Neural cell (in vitro differentiated cells): ENCODE data around the gene C19orf67. TPM values are rescaled to one million over a fixed set of nuclear protein-coding genes. Genes with fewer than 3 reads are reported as not detected.

ENCODE experiments used
- H2AFZ ChIP-seq: fragments of 200-600, 300-800 bp; sonication (generic), shearing (Covaris generic); 2 replicates; pipeline ENCODE4 v1.6.0; 2014; ENCODE audit warnings: low read depth, mild to moderate bottlenecking, antibody characterized with exemption, low read length, moderate library complexity
- H3F3A ChIP-seq: fragments of 200-600 bp; shearing (Covaris generic); 2 replicates; pipeline ENCODE4 v1.6.1; 2016; ENCODE audit warnings: mild to moderate bottlenecking, moderate library complexity, mixed read lengths, antibody characterized with exemption, low read length; ENCODE audit not compliant: insufficient read depth, poor library complexity, severe bottlenecking
- H3K27ac ChIP-seq: fragments of 200-600, 300-800 bp; sonication (generic), shearing (Covaris generic); 2 replicates; pipeline ENCODE4 v1.5.1; 2014; ENCODE audit warnings: mild to moderate bottlenecking, low read length, moderate library complexity
- H3K27me3 ChIP-seq: fragments of 300-800, 200-600 bp; sonication (generic), shearing (Covaris generic); 2 replicates; pipeline ENCODE4 v1.6.0; 2014; ENCODE audit warnings: mild to moderate bottlenecking, low read depth, low read length, moderate library complexity; ENCODE audit not compliant: insufficient read depth
- H3K36me3 ChIP-seq: fragments of 300-800, 200-600 bp; sonication (generic), shearing (Covaris generic); 2 replicates; pipeline ENCODE4 v1.5.1; 2014; ENCODE audit warnings: mild to moderate bottlenecking, antibody characterized with exemption, low read length, moderate library complexity; ENCODE audit not compliant: insufficient read depth
- H3K4me2 ChIP-seq: fragments of 300-800, 200-600 bp; sonication (generic), shearing (Covaris generic); 2 replicates; pipeline ENCODE4 v1.6.0; 2014; ENCODE audit warnings: mild to moderate bottlenecking, low read length
- H3K4me3 ChIP-seq: fragments of 300-800, 200-600 bp; sonication (generic), shearing (Covaris generic); 2 replicates; pipeline ENCODE4 v1.5.1; 2014; ENCODE audit warnings: mild to moderate bottlenecking, low read length, moderate library complexity
- H3K79me2 ChIP-seq: fragments of 200-600 bp; shearing (Covaris generic); replicated peaks from 2 replicates; pipeline ENCODE4 v1.6.0; 2014; ENCODE audit warnings: mild to moderate bottlenecking, low read length, moderate library complexity; ENCODE audit not compliant: insufficient read depth
- H3K9ac ChIP-seq: fragments of 300-800, 200-600 bp; sonication (generic), shearing (Covaris generic); 2 replicates; pipeline ENCODE4 v1.6.1; 2016; ENCODE audit warnings: mild to moderate bottlenecking, low read length, mixed read lengths
- H3K9me2 ChIP-seq: fragments of 200-600 bp; shearing (Covaris generic); 2 replicates; pipeline ENCODE4 v1.6.1; 2016; ENCODE audit warnings: mild to moderate bottlenecking, low read length, mixed read lengths; ENCODE audit not compliant: insufficient read depth
- H3K9me3 ChIP-seq: fragments of 200-600, 300-800 bp; sonication (generic), shearing (Covaris generic); 2 replicates; pipeline ENCODE4 v1.6.1; 2016; ENCODE audit warnings: mild to moderate bottlenecking, mixed run types, low read length, moderate library complexity, mixed read lengths
- H4K20me1 ChIP-seq: fragments of 200-600 bp; shearing (Covaris generic); 2 replicates; pipeline ENCODE4 v1.6.1; 2016; ENCODE audit warnings: mild to moderate bottlenecking, mixed run types; ENCODE audit not compliant: insufficient read depth
- CTCF ChIP-seq: fragments of 450-650 bp; IDR thresholded peaks from 2 replicates; pipeline ENCODE4 v1.5.1; 2014; ENCODE audit warnings: antibody characterized with exemption, mild to moderate bottlenecking, moderate library complexity; ENCODE audit not compliant: poor library complexity, severe bottlenecking
- EP300 ChIP-seq: fragments of 450-650 bp; conservative IDR thresholded peaks from 2 replicates; pipeline ENCODE4 v1.6.1; 2014; ENCODE audit warnings: antibody characterized with exemption, mild to moderate bottlenecking, moderate library complexity; ENCODE audit not compliant: poor library complexity, severe bottlenecking
- EZH2 ChIP-seq: fragments of 200-600, 300-800 bp; shearing (Covaris generic), sonication (generic); IDR thresholded peaks from 2 replicates; pipeline ENCODE4 v1.6.1; 2014; ENCODE audit warnings: antibody characterized with exemption, low read length, borderline replicate concordance, mild to moderate bottlenecking; ENCODE audit not compliant: insufficient read depth, poor library complexity, severe bottlenecking
- MXI1 ChIP-seq: fragments of 450-650 bp; conservative IDR thresholded peaks from 2 replicates; pipeline ENCODE4 v1.6.1; 2014; ENCODE audit warnings: antibody characterized with exemption, mild to moderate bottlenecking; ENCODE audit not compliant: poor library complexity, severe bottlenecking
- POLR2AphosphoS5 ChIP-seq: IDR thresholded peaks from 2 replicates; pipeline ENCODE4 v1.6.1; 2012
- RAD21 ChIP-seq: fragments of 450-650 bp; conservative IDR thresholded peaks from 2 replicates; pipeline ENCODE4 v1.6.1; 2014; ENCODE audit warnings: antibody characterized with exemption, mild to moderate bottlenecking, moderate library complexity
- SMC3 ChIP-seq: fragments of 450-650 bp; conservative IDR thresholded peaks from 2 replicates; pipeline ENCODE4 v1.6.1; 2014; ENCODE audit warnings: antibody characterized with exemption, mild to moderate bottlenecking, moderate library complexity; ENCODE audit not compliant: poor library complexity
- TAF1 ChIP-seq: IDR thresholded peaks from 2 replicates; pipeline ENCODE4 v1.6.1; 2012; ENCODE audit warnings: low read depth
- polyA plus RNA-seq: library from polyadenylated mRNA; depleted of rRNA; stranded (reverse); fragments of >200 nt; gene quantifications from 2 replicates; pipeline ENCODE4 v1.2.3, GENCODE V29; 2014
- TF ChIP-seq, protein P1 (sequence below): IDR thresholded peaks from 2 replicates; pipeline ENCODE4 v1.6.1; 2012; ENCODE audit warnings: borderline replicate concordance

Gene C19orf67
- polyA plus RNA-seq, 1 donor from 2014 or later, result not detected

DNA sequence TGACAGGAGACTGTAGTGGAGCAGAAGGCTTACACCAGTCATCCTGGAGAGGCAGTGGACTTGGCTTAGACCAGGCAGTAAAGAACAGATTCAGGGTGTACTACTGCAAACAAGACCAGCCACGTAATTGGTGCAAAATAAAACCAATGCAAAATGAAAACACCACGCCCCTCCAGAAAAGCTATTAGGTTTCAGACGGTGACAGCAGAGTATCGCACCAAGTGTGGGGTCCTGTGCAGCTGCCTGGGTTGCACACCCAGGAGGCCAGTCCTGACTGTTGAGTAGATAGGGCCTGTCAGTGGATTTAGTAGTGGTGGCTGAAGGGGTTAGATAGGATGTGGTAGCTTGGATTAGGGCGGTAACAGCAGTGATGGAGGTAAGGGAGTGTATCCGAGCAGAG, 37.3 kb upstream of the C19orf67 start:
- no peaks in the 10 kb centered on the region for H3K9me2 ChIP-seq
- no peaks in the 10 kb centered on the region for H3F3A ChIP-seq
- H2AFZ ChIP-seq, result no peak overlapping the region
- no peak overlapping the region for H3K9ac ChIP-seq
- no peak for TF ChIP-seq CTCF
- no peak for TF ChIP-seq POLR2AphosphoS5
- no peak for TF ChIP-seq SMC3
- TF ChIP-seq EZH2, result no peak
- no peak for TF ChIP-seq RAD21
- no peak for TF ChIP-seq EP300
- no peak for TF ChIP-seq MXI1
- TF ChIP-seq TAF1, result no peak
- TF ChIP-seq, protein P1, sequence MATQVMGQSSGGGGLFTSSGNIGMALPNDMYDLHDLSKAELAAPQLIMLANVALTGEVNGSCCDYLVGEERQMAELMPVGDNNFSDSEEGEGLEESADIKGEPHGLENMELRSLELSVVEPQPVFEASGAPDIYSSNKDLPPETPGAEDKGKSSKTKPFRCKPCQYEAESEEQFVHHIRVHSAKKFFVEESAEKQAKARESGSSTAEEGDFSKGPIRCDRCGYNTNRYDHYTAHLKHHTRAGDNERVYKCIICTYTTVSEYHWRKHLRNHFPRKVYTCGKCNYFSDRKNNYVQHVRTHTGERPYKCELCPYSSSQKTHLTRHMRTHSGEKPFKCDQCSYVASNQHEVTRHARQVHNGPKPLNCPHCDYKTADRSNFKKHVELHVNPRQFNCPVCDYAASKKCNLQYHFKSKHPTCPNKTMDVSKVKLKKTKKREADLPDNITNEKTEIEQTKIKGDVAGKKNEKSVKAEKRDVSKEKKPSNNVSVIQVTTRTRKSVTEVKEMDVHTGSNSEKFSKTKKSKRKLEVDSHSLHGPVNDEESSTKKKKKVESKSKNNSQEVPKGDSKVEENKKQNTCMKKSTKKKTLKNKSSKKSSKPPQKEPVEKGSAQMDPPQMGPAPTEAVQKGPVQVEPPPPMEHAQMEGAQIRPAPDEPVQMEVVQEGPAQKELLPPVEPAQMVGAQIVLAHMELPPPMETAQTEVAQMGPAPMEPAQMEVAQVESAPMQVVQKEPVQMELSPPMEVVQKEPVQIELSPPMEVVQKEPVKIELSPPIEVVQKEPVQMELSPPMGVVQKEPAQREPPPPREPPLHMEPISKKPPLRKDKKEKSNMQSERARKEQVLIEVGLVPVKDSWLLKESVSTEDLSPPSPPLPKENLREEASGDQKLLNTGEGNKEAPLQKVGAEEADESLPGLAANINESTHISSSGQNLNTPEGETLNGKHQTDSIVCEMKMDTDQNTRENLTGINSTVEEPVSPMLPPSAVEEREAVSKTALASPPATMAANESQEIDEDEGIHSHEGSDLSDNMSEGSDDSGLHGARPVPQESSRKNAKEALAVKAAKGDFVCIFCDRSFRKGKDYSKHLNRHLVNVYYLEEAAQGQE, result no peak
- H4K20me1 ChIP-seq, result no peaks in the 10 kb centered on the region
- H3K36me3 ChIP-seq, result no peaks in the 10 kb centered on the region
- no peak overlapping the region for H3K4me3 ChIP-seq
- H3K27me3 ChIP-seq, result no peaks in the 10 kb centered on the region
- H3K9me3 ChIP-seq, result no peaks in the 10 kb centered on the region
- no peaks in the 10 kb centered on the region for H3K79me2 ChIP-seq
- no peak overlapping the region for H3K4me2 ChIP-seq
- no peak overlapping the region for H3K27ac ChIP-seq

DNA sequence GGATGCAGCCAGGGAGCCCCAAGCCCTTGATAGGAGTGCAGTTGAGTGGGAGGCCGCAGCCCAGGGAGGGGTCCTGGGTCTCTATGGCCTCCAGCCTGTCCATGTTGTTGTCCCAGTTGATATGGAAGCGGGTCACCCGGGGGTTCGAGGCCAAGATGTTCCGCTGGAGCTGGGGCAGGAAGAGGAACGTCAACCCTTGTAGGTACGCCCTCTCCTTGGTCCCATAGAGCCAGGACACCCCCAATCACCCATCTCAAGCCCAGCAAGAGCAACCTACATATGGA, 34.9 kb upstream of the C19orf67 start:
- Histone ChIP-seq H3K9ac (no peak overlapping the region), H2AFZ (no peak overlapping the region), H3K9me3 (no peaks in the 10 kb centered on the region), H3K9me2 (no peaks in the 10 kb centered on the region), H3K4me2 (no peak overlapping the region), H4K20me1 (no peaks in the 10 kb centered on the region), H3K27me3 (no peaks in the 10 kb centered on the region), H3K36me3 (no peaks in the 10 kb centered on the region), H3K27ac (no peak overlapping the region), H3K79me2 (peaks cover 18% of the 10 kb centered on the region), H3K4me3 (no peak overlapping the region), H3F3A (no peaks in the 10 kb centered on the region)
- TF ChIP-seq CTCF (no peak), EP300 (no peak), EZH2 (no peak), SMC3 (no peak), RAD21 (no peak), MXI1 (no peak), POLR2AphosphoS5 (no peak), TAF1 (no peak)
- TF ChIP-seq, protein P1, result no peak
